ENCODE measurements around the gene CLEC1A.

CLEC1A gene

DNA sequence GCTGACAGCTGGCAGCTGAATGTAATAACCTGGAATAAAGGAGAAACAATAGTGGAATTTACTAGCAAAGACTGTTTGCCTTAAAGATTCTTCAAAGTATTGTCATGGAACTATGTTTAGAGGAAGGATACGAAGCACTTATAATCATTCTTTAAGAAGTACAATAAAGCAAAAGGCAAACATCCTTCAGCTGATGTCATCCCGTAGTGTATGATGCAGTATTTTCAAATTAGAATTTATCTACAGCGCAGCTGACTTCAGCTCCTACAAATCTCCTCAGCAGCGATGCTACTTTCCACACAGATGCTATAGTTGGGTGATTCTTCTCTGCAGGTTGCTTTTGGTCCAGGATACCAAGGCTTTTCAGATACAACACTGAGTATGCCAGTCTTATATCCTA is 31.5 kb downstream of the CLEC1A start:
- peaks cover 24 to 54% (median 34%) of the 10 kb centered on the region in 4 experiments for H3K4me1 ChIP-seq (ENCODE audit: control extremely low read depth in 1 of 4, control insufficient read depth in 4 of 4, insufficient read depth in 4 of 4, low read length in 3 of 4)
- 100% methylated on average over 2 of the region's 4 CpGs for whole genome bisulfite sequencing (ENCODE audit: insufficient coverage)

DNA sequence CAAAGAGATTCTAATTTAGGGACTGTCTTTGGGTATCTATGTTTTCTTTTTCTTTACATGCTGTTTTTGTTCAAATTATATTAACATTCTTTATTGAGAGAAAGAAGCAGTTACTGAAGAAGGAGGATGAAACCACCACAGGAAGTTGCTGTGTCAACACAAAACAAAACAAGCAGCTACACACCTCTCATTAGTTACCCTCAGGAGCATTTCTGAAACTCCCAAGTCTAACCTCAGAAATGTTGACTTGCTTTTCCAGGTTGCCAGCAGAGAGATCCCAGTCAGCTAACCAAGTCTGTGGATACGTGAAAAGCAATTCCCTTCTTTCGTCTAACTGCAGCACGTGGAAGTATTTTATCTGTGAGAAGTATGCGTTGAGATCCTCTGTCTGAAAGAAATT is 33.5 kb downstream of the CLEC1A start:
- no peak for DNase-seq
- 93% methylated on average over 3 of the region's 4 CpGs for WGBS (ENCODE audit: insufficient coverage)
- CTCF ChIA-PET, result interaction anchor here (0.8 to 1.6 kb wide), 4 partner anchors 10 to 75 kb away, joined by 3 to 6 read pairs (median 4); no protein-coding TSS in a partner anchor

More for the DNA sequence above, 31.5 kb downstream of the CLEC1A start:
- ChIA-PET CTCF (interaction anchor here (1.1 to 3.9 kb wide), 5 partner anchors 13 to 72 kb away, joined by 4 to 15 read pairs (median 6); no protein-coding TSS in a partner anchor), POLR2A (interaction anchor here (1.2 kb wide), 1 partner anchor 8 kb away, joined by 5 read pairs; no protein-coding TSS in a partner anchor)
- Histone ChIP-seq H3K4me3 (ENCODE audit: control insufficient read depth in 1 of 7, extremely low read depth in 1 of 7, insufficient read depth in 4 of 7, low read depth in 2 of 7, low read length in 6 of 7) (peak overlapping the region in 2 of 7 experiments; percentile 49 to 53), H3K9me3 (ENCODE audit: control extremely low read depth in 1 of 5, control insufficient read depth in 4 of 5, insufficient read depth in 2 of 5, low read depth in 1 of 5, low read length in 4 of 5) (no peaks in the 10 kb centered on the region), H3K36me3 (ENCODE audit: control insufficient read depth in 4 of 4, insufficient read depth in 4 of 4, low read length in 3 of 4) (peaks cover 0 to 7% (median 5%) of the 10 kb centered on the region in 4 experiments), H3K27ac (ENCODE audit: insufficient read depth in 1 of 2, low read depth in 1 of 2, low read length in 2 of 2, poor library complexity in 1 of 2, severe bottlenecking in 2 of 2) (peak overlapping the region; percentile 91 to 96), H3K27me3 (replicated peaks in 2 of 5; ENCODE audit: control insufficient read depth in 4 of 5, insufficient read depth in 5 of 5, low read length in 4 of 5) (no peaks in the 10 kb centered on the region)
- DNase-seq, result no peak

DNA sequence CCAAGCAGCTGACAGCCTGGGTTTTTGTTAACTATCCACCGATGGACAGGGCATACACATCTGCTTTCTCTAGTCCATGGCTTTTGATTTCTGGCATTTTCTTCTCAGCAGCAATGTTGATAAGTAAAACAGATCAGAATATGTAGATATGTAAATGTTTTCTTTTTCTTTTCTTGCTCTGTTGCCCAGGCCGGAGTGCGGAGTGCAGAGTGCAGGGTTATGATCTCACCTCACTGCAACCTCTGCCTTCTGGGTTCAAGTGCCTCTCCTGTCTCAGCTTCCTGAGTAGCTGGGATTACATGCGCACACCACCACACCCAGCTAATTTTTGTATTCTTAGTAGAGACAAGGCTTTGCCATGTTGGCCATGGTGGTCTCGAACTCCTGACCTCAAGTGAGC is 40.4 kb downstream of the CLEC1A start:
- 77% methylated on average over 3 of the region's 5 CpGs for WGBS (ENCODE audit: insufficient coverage)
- Histone ChIP-seq H3K27ac (ENCODE audit: insufficient read depth in 1 of 2, low read depth in 1 of 2, low read length in 2 of 2, poor library complexity in 1 of 2, severe bottlenecking in 2 of 2) (no peak overlapping the region), H3K27me3 (replicated peaks in 2 of 5; ENCODE audit: control insufficient read depth in 4 of 5, insufficient read depth in 5 of 5, low read length in 4 of 5) (no peaks in the 10 kb centered on the region), H3K4me3 (ENCODE audit: control insufficient read depth in 1 of 7, extremely low read depth in 1 of 7, insufficient read depth in 4 of 7, low read depth in 2 of 7, low read length in 6 of 7) (peak overlapping the region in 1 of 7 experiments; percentile 11), H3K36me3 (ENCODE audit: control insufficient read depth in 4 of 4, insufficient read depth in 4 of 4, low read length in 3 of 4) (peaks cover 0 to 16% (median 11%) of the 10 kb centered on the region in 4 experiments), H3K9me3 (ENCODE audit: control extremely low read depth in 1 of 5, control insufficient read depth in 4 of 5, insufficient read depth in 2 of 5, low read depth in 1 of 5, low read length in 4 of 5) (no peaks in the 10 kb centered on the region), H3K4me1 (ENCODE audit: control extremely low read depth in 1 of 4, control insufficient read depth in 4 of 4, insufficient read depth in 4 of 4, low read length in 3 of 4) (peaks cover 1 to 45% (median 11%) of the 10 kb centered on the region in 4 experiments)
- POLR2A ChIA-PET, result interaction anchor here (1.1 kb wide), 1 partner anchor 10 kb away, joined by 5 read pairs; no protein-coding TSS in a partner anchor
- no peak for DNase-seq
- CTCF ChIA-PET, result interaction anchor here (3.1 kb wide), 1 partner anchor 10 kb away, joined by 12 read pairs; no protein-coding TSS in a partner anchor

More for the DNA sequence above, 33.5 kb downstream of the CLEC1A start:
- H3K4me3 ChIP-seq (ENCODE audit: control insufficient read depth in 1 of 7, extremely low read depth in 1 of 7, insufficient read depth in 4 of 7, low read depth in 2 of 7, low read length in 6 of 7), result no peak overlapping the region
- H3K9me3 ChIP-seq (ENCODE audit: control extremely low read depth in 1 of 5, control insufficient read depth in 4 of 5, insufficient read depth in 2 of 5, low read depth in 1 of 5, low read length in 4 of 5), result no peaks in the 10 kb centered on the region
- no peak overlapping the region for H3K27ac ChIP-seq (ENCODE audit: insufficient read depth in 1 of 2, low read depth in 1 of 2, low read length in 2 of 2, poor library complexity in 1 of 2, severe bottlenecking in 2 of 2)
- no peaks in the 10 kb centered on the region for H3K27me3 ChIP-seq (replicated peaks in 2 of 5; ENCODE audit: control insufficient read depth in 4 of 5, insufficient read depth in 5 of 5, low read length in 4 of 5)
- POLR2A ChIA-PET, result no interaction called here
- peaks cover 0 to 16% (median 11%) of the 10 kb centered on the region in 4 experiments for H3K36me3 ChIP-seq (ENCODE audit: control insufficient read depth in 4 of 4, insufficient read depth in 4 of 4, low read length in 3 of 4)
- H3K4me1 ChIP-seq (ENCODE audit: control extremely low read depth in 1 of 4, control insufficient read depth in 4 of 4, insufficient read depth in 4 of 4, low read length in 3 of 4), result peaks cover 24 to 44% (median 32%) of the 10 kb centered on the region in 4 experiments

DNA sequence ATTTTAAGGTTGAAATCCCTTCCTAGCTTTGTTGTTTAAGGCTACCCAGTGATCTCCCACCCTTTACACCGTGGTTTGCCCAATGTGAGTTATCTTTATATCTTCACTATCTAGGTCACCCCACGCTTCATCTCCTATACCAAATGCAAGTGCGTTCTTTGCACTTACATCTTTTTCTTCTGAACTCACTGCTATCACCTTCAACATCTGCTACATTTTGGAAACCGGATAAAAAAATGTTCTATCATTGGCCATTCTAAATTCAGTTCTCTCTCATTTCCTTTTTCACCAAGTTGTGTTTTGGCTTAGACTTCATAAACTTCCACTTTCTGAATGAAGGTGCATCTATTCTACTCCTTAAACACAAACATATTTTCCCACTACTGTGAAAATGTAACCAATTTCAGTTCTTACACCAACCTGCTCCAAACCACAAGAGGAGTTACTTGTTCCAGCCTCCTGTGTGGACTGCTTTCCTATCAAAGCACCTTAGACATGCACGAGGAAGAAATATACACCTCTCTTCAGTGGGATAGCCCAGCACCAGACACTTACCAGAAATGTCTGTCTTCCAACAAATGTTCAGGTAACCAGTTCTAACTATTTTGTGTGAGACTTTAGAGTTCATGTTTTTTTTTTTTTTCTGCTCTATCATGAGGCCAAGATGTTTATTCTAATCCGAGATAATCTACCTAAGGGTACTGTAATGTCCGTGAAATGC is 46.4 kb downstream of the CLEC1A start:
- Histone ChIP-seq H3K9me3 (ENCODE audit: control extremely low read depth in 1 of 5, control insufficient read depth in 4 of 5, insufficient read depth in 2 of 5, low read depth in 1 of 5, low read length in 4 of 5) (peaks cover 0 to 4% (median 0%) of the 10 kb centered on the region in 5 experiments), H3K4me3 (ENCODE audit: control insufficient read depth in 1 of 7, extremely low read depth in 1 of 7, insufficient read depth in 4 of 7, low read depth in 2 of 7, low read length in 6 of 7) (peak overlapping the region in 5 of 7 experiments; percentile 56 to 83 (median 71)), H3K27ac (ENCODE audit: insufficient read depth in 1 of 2, low read depth in 1 of 2, low read length in 2 of 2, poor library complexity in 1 of 2, severe bottlenecking in 2 of 2) (peak overlapping the region; percentile 72 to 82), H3K27me3 (replicated peaks in 2 of 5; ENCODE audit: control insufficient read depth in 4 of 5, insufficient read depth in 5 of 5, low read length in 4 of 5) (no peaks in the 10 kb centered on the region), H3K4me1 (ENCODE audit: control extremely low read depth in 1 of 4, control insufficient read depth in 4 of 4, insufficient read depth in 4 of 4, low read length in 3 of 4) (peaks cover 17 to 52% (median 20%) of the 10 kb centered on the region in 4 experiments), H3K36me3 (ENCODE audit: control insufficient read depth in 4 of 4, insufficient read depth in 4 of 4, low read length in 3 of 4) (no peaks in the 10 kb centered on the region)
- ChIA-PET POLR2A (no interaction called here), CTCF (interaction anchor here (1.1 to 1.8 kb wide), 3 partner anchors 9 to 14 kb away, joined by 3 to 7 read pairs (median 6); no protein-coding TSS in a partner anchor)
- DNase-seq, result peak in 2 of 3 donors; percentile 62 to 80
- WGBS (ENCODE audit: insufficient coverage), result 0% methylated on average over 5 of the region's 7 CpGs

GRCh38 chr12:10048526-10048925 is 50.3 kb downstream of the CLEC1A start:
- peak in 2 of 3 donors; percentile 22 to 42 for DNase-seq
- Histone ChIP-seq H3K27me3 (replicated peaks in 2 of 5; ENCODE audit: control insufficient read depth in 4 of 5, insufficient read depth in 5 of 5, low read length in 4 of 5) (no peaks in the 10 kb centered on the region), H3K4me3 (ENCODE audit: control insufficient read depth in 1 of 7, extremely low read depth in 1 of 7, insufficient read depth in 4 of 7, low read depth in 2 of 7, low read length in 6 of 7) (no peak overlapping the region), H3K9me3 (ENCODE audit: control extremely low read depth in 1 of 5, control insufficient read depth in 4 of 5, insufficient read depth in 2 of 5, low read depth in 1 of 5, low read length in 4 of 5) (peaks cover 0 to 4% (median 0%) of the 10 kb centered on the region in 5 experiments), H3K36me3 (ENCODE audit: control insufficient read depth in 4 of 4, insufficient read depth in 4 of 4, low read length in 3 of 4) (no peaks in the 10 kb centered on the region), H3K4me1 (ENCODE audit: control extremely low read depth in 1 of 4, control insufficient read depth in 4 of 4, insufficient read depth in 4 of 4, low read length in 3 of 4) (peaks cover 11 to 20% (median 16%) of the 10 kb centered on the region in 4 experiments), H3K27ac (ENCODE audit: insufficient read depth in 1 of 2, low read depth in 1 of 2, low read length in 2 of 2, poor library complexity in 1 of 2, severe bottlenecking in 2 of 2) (no peak overlapping the region)
- ChIA-PET POLR2A (no interaction called here), CTCF (interaction anchor here (1.2 to 2.4 kb wide), 3 partner anchors 12 to 91 kb away, joined by 3 to 8 read pairs (median 5); no protein-coding TSS in a partner anchor)
- 69% methylated on average over 2 of the region's 3 CpGs for whole genome bisulfite sequencing (ENCODE audit: insufficient coverage)

- peak in 1 of 3 donors; percentile 18 for DNase-seq
- Histone ChIP-seq H3K9me3 (ENCODE audit: control extremely low read depth in 1 of 5, control insufficient read depth in 4 of 5, insufficient read depth in 2 of 5, low read depth in 1 of 5, low read length in 4 of 5) (no peaks in the 10 kb centered on the region), H3K27me3 (replicated peaks in 2 of 5; ENCODE audit: control insufficient read depth in 4 of 5, insufficient read depth in 5 of 5, low read length in 4 of 5) (no peaks in the 10 kb centered on the region), H3K36me3 (ENCODE audit: control insufficient read depth in 4 of 4, insufficient read depth in 4 of 4, low read length in 3 of 4) (no peaks in the 10 kb centered on the region), H3K4me3 (ENCODE audit: control insufficient read depth in 1 of 7, extremely low read depth in 1 of 7, insufficient read depth in 4 of 7, low read depth in 2 of 7, low read length in 6 of 7) (no peak overlapping the region), H3K4me1 (ENCODE audit: control extremely low read depth in 1 of 4, control insufficient read depth in 4 of 4, insufficient read depth in 4 of 4, low read length in 3 of 4) (peaks cover 0 to 4% (median 0%) of the 10 kb centered on the region in 4 experiments), H3K27ac (ENCODE audit: insufficient read depth in 1 of 2, low read depth in 1 of 2, low read length in 2 of 2, poor library complexity in 1 of 2, severe bottlenecking in 2 of 2) (no peak overlapping the region)
- ChIA-PET CTCF (interaction anchor here (1.0 to 2.0 kb wide), 9 partner anchors 10 to 102 kb away, joined by 3 to 13 read pairs (median 5); partner anchors contain the start of gene CLEC7A), POLR2A (interaction anchor here (0.6 kb wide), 1 partner anchor 15 kb away, joined by 3 read pairs; no protein-coding TSS in a partner anchor)
Observed at GRCh38 chr12:10042167-10042566, 56.6 kb downstream of the CLEC1A start.
